Trophoblast cell (in vitro differentiated cells and primary cell): ENCODE results near the gene BPGM.

ENCODE experiments used
- DNase-seq, 2 donors: peaks; one replicate each; pipeline ENCODE4 v3.0.0-alpha.2; 2016
- H2AFZ ChIP-seq: 2 replicates; pipeline ENCODE4 v1.6.1; 2013; ENCODE audit warnings: low read length, moderate library complexity, mild to moderate bottlenecking; ENCODE audit not compliant: insufficient read depth, poor library complexity
- H2AK5ac ChIP-seq: 2 replicates; pipeline ENCODE4 v1.6.1; 2013; ENCODE audit warnings: mild to moderate bottlenecking, low read length
- H2BK120ac ChIP-seq: 2 replicates; pipeline ENCODE4 v1.6.1; 2013; ENCODE audit warnings: low read length, mild to moderate bottlenecking, moderate library complexity; ENCODE audit not compliant: insufficient read depth, poor library complexity
- H2BK12ac ChIP-seq: 2 replicates; pipeline ENCODE4 v1.6.1; 2013; ENCODE audit warnings: mild to moderate bottlenecking, low read length, moderate library complexity
- H2BK5ac ChIP-seq: 2 replicates; pipeline ENCODE4 v1.6.1; 2013; ENCODE audit warnings: low read length, low read depth, moderate library complexity, mild to moderate bottlenecking; ENCODE audit not compliant: poor library complexity
- H3K14ac ChIP-seq: 2 replicates; pipeline ENCODE4 v1.6.1; 2013; ENCODE audit warnings: mild to moderate bottlenecking, low read length
- H3K18ac ChIP-seq: 2 replicates; pipeline ENCODE4 v1.6.1; 2013; ENCODE audit warnings: mild to moderate bottlenecking, low read length
- H3K23ac ChIP-seq: 2 replicates; pipeline ENCODE4 v1.6.1; 2013; ENCODE audit warnings: low read length
- H3K27ac ChIP-seq: 2 replicates; pipeline ENCODE4 v1.5.1; 2013; ENCODE audit warnings: low read depth, mild to moderate bottlenecking, inconsistent platforms, low read length, moderate library complexity
- H3K27me3 ChIP-seq: 2 replicates; pipeline ENCODE4 v1.6.1; 2013; ENCODE audit warnings: inconsistent platforms, mild to moderate bottlenecking, low read length, moderate library complexity; ENCODE audit not compliant: insufficient read depth
- H3K36me3 ChIP-seq, 2 experiments: 1 replicate in 1 of 2; 2 replicates in 1 of 2; pipeline ENCODE4 v1.6.1; 2013; ENCODE audit warnings: low read length in 2 of 2, mild to moderate bottlenecking in 2 of 2, moderate library complexity in 1 of 2; ENCODE audit not compliant: insufficient read depth in 2 of 2, control insufficient read depth in 1 of 2
- H3K4ac ChIP-seq: 2 replicates; pipeline ENCODE4 v1.6.1; 2013; ENCODE audit warnings: low read depth, mild to moderate bottlenecking, low read length, moderate library complexity
- H3K4me1 ChIP-seq, 2 experiments: 1 replicate in 1 of 2; 2 replicates in 1 of 2; pipeline ENCODE4 v1.6.1; 2013; ENCODE audit warnings: low read length in 2 of 2, mild to moderate bottlenecking in 2 of 2, moderate library complexity in 1 of 2; ENCODE audit not compliant: insufficient read depth in 2 of 2, control insufficient read depth in 1 of 2
- H3K4me2 ChIP-seq: 2 replicates; pipeline ENCODE4 v1.6.1; 2013; ENCODE audit warnings: inconsistent platforms, mild to moderate bottlenecking, low read length, moderate library complexity
- H3K4me3 ChIP-seq: 2 replicates; pipeline ENCODE4 v1.5.1; 2013; ENCODE audit warnings: mild to moderate bottlenecking, low read depth, low read length, inconsistent platforms
- H3K79me1 ChIP-seq: one replicate; pipeline ENCODE4 v1.6.1; 2013; ENCODE audit warnings: low read length
- H3K79me2 ChIP-seq: 2 replicates; pipeline ENCODE4 v1.6.1; 2013; ENCODE audit warnings: low read length, mild to moderate bottlenecking; ENCODE audit not compliant: control insufficient read depth, insufficient read depth, poor library complexity
- H3K9ac ChIP-seq: 2 replicates; pipeline ENCODE4 v1.6.1; 2013; ENCODE audit warnings: mild to moderate bottlenecking, low read length
- H3K9me3 ChIP-seq: 2 replicates; pipeline ENCODE4 v1.6.1; 2013; ENCODE audit warnings: low read depth, mild to moderate bottlenecking, control low read depth, inconsistent platforms, low read length; ENCODE audit not compliant: insufficient read depth
- H4K12ac ChIP-seq: 2 replicates; pipeline ENCODE4 v1.6.1; 2013; ENCODE audit warnings: low read depth, mild to moderate bottlenecking, low read length, moderate library complexity
- H4K8ac ChIP-seq: 2 replicates; pipeline ENCODE4 v1.6.1; 2013; ENCODE audit warnings: low read depth, mild to moderate bottlenecking, low read length, moderate library complexity
- H4K91ac ChIP-seq: one replicate; pipeline ENCODE4 v1.6.1; 2013; ENCODE audit warnings: low read depth, mild to moderate bottlenecking, low read length, moderate library complexity
- WGBS: extraction: QIAGEN DNeasy Blood & Tissue Kit; methylation state at CpG from one replicate; pipeline ENCODE4 v1.1.7; 2013; ENCODE audit warnings: missing lambda C conversion rate; ENCODE audit not compliant: insufficient read length, insufficient coverage; ENCODE audit errors: extremely low coverage; 5-methylcytosine and 5-hydroxymethylcytosine counted together

BPGM gene

GRCh38 chr7:134629445-134629844, 17.2 kb upstream of the BPGM start:
- Histone ChIP-seq H3K4me3 (no peak overlapping the region), H2AK5ac (no peak overlapping the region), H4K8ac (no peak overlapping the region), H3K14ac (no peak overlapping the region), H4K91ac (no peak overlapping the region), H3K4me2 (no peak overlapping the region), H3K9ac (no peak overlapping the region), H3K79me2 (no peaks in the 10 kb centered on the region), H2BK5ac (no peak overlapping the region), H3K27me3 (no peaks in the 10 kb centered on the region), H3K18ac (no peak overlapping the region), H3K79me1 (no peaks in the 10 kb centered on the region), H3K27ac (no peak overlapping the region), H3K36me3 (no peaks in the 10 kb centered on the region), H3K9me3 (no peaks in the 10 kb centered on the region), H3K4me1 (no peaks in the 10 kb centered on the region), H4K12ac (no peak overlapping the region), H2AFZ (no peak overlapping the region), H3K4ac (no peak overlapping the region), H3K23ac (no peak overlapping the region), H2BK120ac (no peak overlapping the region), H2BK12ac (no peak overlapping the region)
- DNase-seq, result no peak

- H3K18ac ChIP-seq, result no peak overlapping the region
- H2AK5ac ChIP-seq, result no peak overlapping the region
- H2BK12ac ChIP-seq, result no peak overlapping the region
- H3K79me2 ChIP-seq, result no peaks in the 10 kb centered on the region
- H3K27me3 ChIP-seq, result no peaks in the 10 kb centered on the region
- H3K79me1 ChIP-seq, result no peaks in the 10 kb centered on the region
- no peak overlapping the region for H2BK120ac ChIP-seq
- H3K4me2 ChIP-seq, result no peak overlapping the region
- no peak overlapping the region for H4K8ac ChIP-seq
- no peak overlapping the region for H2AFZ ChIP-seq
- H3K4me1 ChIP-seq, result no peaks in the 10 kb centered on the region
- H3K27ac ChIP-seq, result no peak overlapping the region
- no peak overlapping the region for H3K4me3 ChIP-seq
- no peak overlapping the region for H2BK5ac ChIP-seq
- no peaks in the 10 kb centered on the region for H3K36me3 ChIP-seq
- no peak overlapping the region for H4K91ac ChIP-seq
- H3K4ac ChIP-seq, result no peak overlapping the region
- no peaks in the 10 kb centered on the region for H3K9me3 ChIP-seq
- H3K14ac ChIP-seq, result no peak overlapping the region
- no peak overlapping the region for H3K23ac ChIP-seq
- H4K12ac ChIP-seq, result no peak overlapping the region
- no peak for DNase-seq
- WGBS, result no CpG with 5 or more reads among the region's 1 CpG
- no peak overlapping the region for H3K9ac ChIP-seq
These were observed 16.4 kb upstream of the BPGM start for GRCh38 chr7:134630237-134630636.

DNA sequence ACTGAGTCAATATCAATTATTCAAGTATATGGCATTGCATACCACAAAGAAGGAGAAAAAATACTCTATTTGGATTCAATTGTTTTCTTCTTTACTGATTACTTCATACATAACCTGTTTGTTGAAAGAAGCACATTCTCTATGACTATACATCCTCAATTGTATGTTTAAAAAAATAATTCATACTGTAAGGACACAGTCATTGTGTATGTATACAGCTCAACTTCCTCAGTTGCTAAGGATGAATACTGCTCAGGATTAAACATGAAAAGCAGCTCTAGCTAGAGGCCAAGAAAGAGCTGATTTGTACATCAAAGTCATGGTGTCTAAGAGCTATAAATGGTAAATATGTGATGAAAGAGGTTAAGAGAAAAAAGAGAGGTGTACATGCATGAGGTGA, 15.8 kb upstream of the BPGM start:
- H2BK5ac ChIP-seq, result no peak overlapping the region
- H4K91ac ChIP-seq, result no peak overlapping the region
- no peaks in the 10 kb centered on the region for H3K79me2 ChIP-seq
- H3K23ac ChIP-seq, result no peak overlapping the region
- no peak overlapping the region for H3K14ac ChIP-seq
- no peak overlapping the region for H2BK120ac ChIP-seq
- no peaks in the 10 kb centered on the region for H3K4me1 ChIP-seq
- DNase-seq, result no peak
- no peak overlapping the region for H4K8ac ChIP-seq
- H2BK12ac ChIP-seq, result no peak overlapping the region
- H3K79me1 ChIP-seq, result no peaks in the 10 kb centered on the region
- no peaks in the 10 kb centered on the region for H3K9me3 ChIP-seq
- no peak overlapping the region for H3K18ac ChIP-seq
- no peak overlapping the region for H3K27ac ChIP-seq
- H3K36me3 ChIP-seq, result no peaks in the 10 kb centered on the region
- H3K4me2 ChIP-seq, result no peak overlapping the region
- H3K9ac ChIP-seq, result no peak overlapping the region
- H3K4me3 ChIP-seq, result no peak overlapping the region
- no peak overlapping the region for H4K12ac ChIP-seq
- H2AK5ac ChIP-seq, result no peak overlapping the region
- no peak overlapping the region for H3K4ac ChIP-seq
- H2AFZ ChIP-seq, result no peak overlapping the region
- no peaks in the 10 kb centered on the region for H3K27me3 ChIP-seq

- Histone ChIP-seq H2BK120ac (no peak overlapping the region), H3K79me2 (no peaks in the 10 kb centered on the region), H4K91ac (no peak overlapping the region), H3K27me3 (no peaks in the 10 kb centered on the region), H4K8ac (no peak overlapping the region), H3K27ac (no peak overlapping the region), H2AK5ac (no peak overlapping the region), H3K4me1 (no peaks in the 10 kb centered on the region), H3K18ac (no peak overlapping the region), H3K4me3 (no peak overlapping the region), H2BK12ac (no peak overlapping the region), H3K14ac (no peak overlapping the region), H3K9me3 (no peaks in the 10 kb centered on the region), H3K4me2 (no peak overlapping the region), H3K23ac (no peak overlapping the region), H4K12ac (no peak overlapping the region), H2AFZ (no peak overlapping the region), H3K4ac (no peak overlapping the region), H3K9ac (no peak overlapping the region), H3K36me3 (no peaks in the 10 kb centered on the region), H3K79me1 (no peaks in the 10 kb centered on the region), H2BK5ac (no peak overlapping the region)
- DNase-seq, result no peak
These were observed 14.6 kb upstream of the BPGM start for GRCh38 chr7:134632052-134632451.
